GM08714 (cell line): ENCODE results near the gene MPV17L2.

Experiments
- H3K4me3 ChIP-seq: fragments of 200-500 bp; sonication (Bioruptor generic); 2 replicates; pipeline ENCODE4 v1.5.1; 2014; ENCODE audit warnings: mild to moderate bottlenecking, low read length, inconsistent platforms
- ZNF274 ChIP-seq: IDR thresholded peaks from 2 replicates; pipeline ENCODE4 v1.6.1; 2012; ENCODE audit warnings: mild to moderate bottlenecking, low read depth, low read length

Gene MPV17L2

DNA sequence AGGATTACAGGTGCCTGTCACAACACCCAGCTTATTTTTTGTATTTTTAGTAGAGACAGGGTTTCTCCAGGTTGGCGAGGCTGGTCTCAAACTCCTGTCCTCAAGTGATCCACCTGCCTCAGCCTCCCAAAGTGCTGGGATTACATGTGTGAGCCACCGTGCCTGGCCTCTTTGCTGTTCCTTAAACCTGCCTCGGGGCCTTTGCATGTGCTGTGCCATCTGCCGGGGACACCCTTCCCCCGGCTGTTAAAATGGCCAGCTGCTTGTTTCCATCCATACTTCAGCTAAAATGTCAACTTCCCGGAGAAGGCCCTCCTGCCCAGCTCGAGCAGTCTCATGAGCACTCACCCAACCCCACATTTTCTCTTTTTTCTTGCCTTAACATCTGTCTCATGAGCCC is 52.3 kb downstream of the MPV17L2 start:
- TF ChIP-seq ZNF274, result no peak
- H3K4me3 ChIP-seq, result no peak overlapping the region
